NCI-H1694 treated with DMSO at 0.1 percent for 48 hours (cell line): ENCODE data around the gene HSFX2.
A peak's percentile ranks its signal among the peaks of the same experiment; 100 is the strongest.
"Not testable (repeated sequence)": the region's sequence is repeated elsewhere in the genome, so short reads cannot be mapped to it uniquely, and the experiment has no call there.

Experiments used
- DNase-seq: peaks from one replicate; lab custom pipeline; 2025; lab: John Stamatoyannopoulos, UW

HSFX2 gene

GRCh38 chrX:149595214-149595613 is at the start of gene HSFX2:
Gene HSFX2 (minus strand): TSS chrX:149595314. CDS start chrX:149594700, 614 bp downstream.
- DNase-seq = not testable (repeated sequence)

- no peak for DNase-seq
These were observed 48.4 kb upstream of the HSFX2 start for GRCh38 chrX:149643496-149643895.

GRCh38 chrX:149641835-149642234 is 46.7 kb upstream of the HSFX2 start:
- no peak for DNase-seq

GRCh38 chrX:149641432-149641831 is 46.3 kb upstream of the HSFX2 start:
- no peak for DNase-seq

GRCh38 chrX:149639568-149639967 is 44.5 kb upstream of the HSFX2 start:
- DNase-seq = no peak

- DNase-seq = no peak
These were observed 43.7 kb upstream of the HSFX2 start for GRCh38 chrX:149638860-149639259.

GRCh38 chrX:149633511-149633910 is 38.4 kb upstream of the HSFX2 start:
- DNase-seq = no peak

- DNase-seq = peak; percentile 20
These were observed 36.4 kb upstream of the HSFX2 start, which contains the start of gene TMEM185A for GRCh38 chrX:149631234-149632165. Gene TMEM185A (minus strand): TSS chrX:149631792. CDS start chrX:149631580, 212 bp downstream.

- DNase-seq = no peak
These were observed 35.6 kb upstream of the HSFX2 start for GRCh38 chrX:149630681-149631233.

GRCh38 chrX:149629730-149630387 is 34.7 kb upstream of the HSFX2 start:
- no peak for DNase-seq

GRCh38 chrX:149628768-149629167 is 33.7 kb upstream of the HSFX2 start:
- no peak for DNase-seq

GRCh38 chrX:149628280-149628679 is 33.2 kb upstream of the HSFX2 start:
- no peak for DNase-seq

GRCh38 chrX:149626829-149627228 is 31.7 kb upstream of the HSFX2 start:
- DNase-seq = not testable (repeated sequence)

GRCh38 chrX:149619662-149620061 is 24.5 kb upstream of the HSFX2 start:
- not testable (repeated sequence) for DNase-seq

- no peak for DNase-seq
These were observed 23.8 kb upstream of the HSFX2 start for GRCh38 chrX:149618871-149619270.

- peak; percentile 2 for DNase-seq
These were observed 16.6 kb upstream of the HSFX2 start for GRCh38 chrX:149611623-149612175.

- no peak for DNase-seq
These were observed 15.4 kb upstream of the HSFX2 start for GRCh38 chrX:149610511-149610910.

GRCh38 chrX:149607699-149608098 is 12.6 kb upstream of the HSFX2 start:
- DNase-seq = no peak

- not testable (repeated sequence) for DNase-seq
These were observed 10.3 kb upstream of the HSFX2 start for GRCh38 chrX:149605248-149605885.

- not testable (repeated sequence) for DNase-seq
These were observed 3.5 kb upstream of the HSFX2 start for GRCh38 chrX:149598603-149599002.

GRCh38 chrX:149595943-149596342 is 829 bp upstream of the HSFX2 start:
- DNase-seq = not testable (repeated sequence)

GRCh38 chrX:149590993-149591392 is 4.1 kb downstream of the HSFX2 start:
- not testable (repeated sequence) for DNase-seq
